IMR-90 (cell line): Measurements from ENCODE around the gene SDHB. TPM values are rescaled to one million over a fixed set of nuclear protein-coding genes. Genes with fewer than 3 reads are reported as not detected.
A peak's percentile ranks its signal among the peaks of the same experiment; 100 is the strongest.

ENCODE experiments used
- ATAC-seq: fragments of 200-7000 bp; cut with Tn5 transposase; 2 replicates; pipeline ENCODE4 v1.9.1; 2020; ENCODE audit warnings: low read depth, mild to moderate bottlenecking, moderate library complexity
- BruUV-seq: library from RNA; stranded (reverse); fragments of 400-500 nt; replicated peaks from 2 replicates; lab custom pipeline; 2021; lab: Mats Ljungman, UMichigan
- CTCF ChIA-PET: fragments of 300-600 bp; formaldehyde crosslinking; extraction: SDS; loops from one replicate; lab custom pipeline; 2021; ENCODE audit warnings: antibody characterized with exemption; lab: Yijun Ruan, JAX
- POLR2A ChIA-PET: fragments of 300-600 bp; sonication (Branson Sonifier 250); formaldehyde crosslinking; loops from one replicate; lab custom pipeline; 2022; ENCODE audit warnings: antibody characterized with exemption; ENCODE audit not compliant: unreplicated experiment; lab: Charles Lee
- DNase-seq: peaks from one replicate; pipeline ENCODE4 v3.0.0; 2013
- H2AFZ ChIP-seq: replicated peaks from 2 replicates; pipeline ENCODE3; 2013; ENCODE audit warnings: low read length, mild to moderate bottlenecking; ENCODE audit not compliant: poor library complexity
- H2AK5ac ChIP-seq: 2 replicates; pipeline ENCODE4 v1.6.1; 2013; ENCODE audit warnings: low read depth, low read length, inconsistent platforms
- H2AK9ac ChIP-seq: replicated peaks from 2 replicates; pipeline ENCODE3; 2013; ENCODE audit warnings: mild to moderate bottlenecking, low read depth, low read length, moderate library complexity; ENCODE audit not compliant: poor library complexity
- H2BK120ac ChIP-seq: 2 replicates; pipeline ENCODE4 v1.6.1; 2013; ENCODE audit warnings: low read depth, low read length, inconsistent platforms
- H2BK15ac ChIP-seq: 3 replicates; pipeline ENCODE4 v1.6.1; 2013; ENCODE audit warnings: low read depth, low read length, inconsistent platforms
- H2BK20ac ChIP-seq: 2 replicates; pipeline ENCODE4 v1.6.1; 2013; ENCODE audit warnings: low read depth, mild to moderate bottlenecking, inconsistent platforms, low read length, moderate library complexity
- H2BK5ac ChIP-seq: 2 replicates; pipeline ENCODE4 v1.6.1; 2013; ENCODE audit warnings: mild to moderate bottlenecking, low read depth, low read length, inconsistent platforms; ENCODE audit not compliant: poor library complexity, severe bottlenecking
- H3K14ac ChIP-seq: replicated peaks from 2 replicates; pipeline ENCODE4 v1.6.1; 2013; ENCODE audit warnings: low read depth, low read length, inconsistent platforms
- H3K18ac ChIP-seq: 2 replicates; pipeline ENCODE4 v1.6.1; 2013; ENCODE audit warnings: low read depth, low read length, control low read depth
- H3K23ac ChIP-seq: 2 replicates; pipeline ENCODE4 v1.6.1; 2013; ENCODE audit warnings: low read depth, low read length, inconsistent platforms
- H3K27ac ChIP-seq: 2 replicates; pipeline ENCODE4 v1.5.1; 2013; ENCODE audit warnings: mild to moderate bottlenecking, control low read depth, low read length; ENCODE audit not compliant: insufficient read depth
- H3K27me3 ChIP-seq: 2 replicates; pipeline ENCODE4 v1.6.1; 2013; ENCODE audit warnings: low read length; ENCODE audit not compliant: control insufficient read depth, insufficient read depth
- H3K36me3 ChIP-seq: 2 replicates; pipeline ENCODE4 v1.6.1; 2013; ENCODE audit warnings: low read length, mixed read lengths; ENCODE audit not compliant: control insufficient read depth, insufficient read depth
- H3K4ac ChIP-seq: 2 replicates; pipeline ENCODE4 v1.6.1; 2013; ENCODE audit warnings: low read depth, low read length, inconsistent platforms
- H3K4me1 ChIP-seq: 2 replicates; pipeline ENCODE4 v1.6.1; 2013; ENCODE audit warnings: low read length, mixed read lengths; ENCODE audit not compliant: control insufficient read depth, insufficient read depth
- H3K4me2 ChIP-seq: 2 replicates; pipeline ENCODE4 v1.6.1; 2013; ENCODE audit warnings: low read depth, mild to moderate bottlenecking, control low read depth, low read length, moderate library complexity
- H3K4me3 ChIP-seq: 2 replicates; pipeline ENCODE4 v1.5.1; 2013; ENCODE audit warnings: low read depth, mild to moderate bottlenecking, control low read depth, low read length, moderate library complexity; ENCODE audit not compliant: insufficient read depth
- H3K56ac ChIP-seq: 2 replicates; pipeline ENCODE4 v1.6.1; 2013; ENCODE audit warnings: low read length, inconsistent platforms; ENCODE audit not compliant: insufficient read depth; ENCODE audit errors: extremely low read depth
- H3K79me1 ChIP-seq, 2 experiments: 2 replicates each; pipeline ENCODE4 v1.6.1; 2013; ENCODE audit warnings: low read length in 2 of 2, inconsistent platforms in 1 of 2, low read depth in 1 of 2
- H3K9ac ChIP-seq: 2 replicates; pipeline ENCODE4 v1.6.1; 2013; ENCODE audit warnings: low read depth, low read length, control low read depth
- H3K9me1 ChIP-seq: 2 replicates; pipeline ENCODE4 v1.6.1; 2013; ENCODE audit warnings: low read length, inconsistent platforms; ENCODE audit not compliant: insufficient read depth
- H3K9me3 ChIP-seq: 2 replicates; pipeline ENCODE4 v1.6.1; 2013; ENCODE audit warnings: low read length; ENCODE audit not compliant: control insufficient read depth, insufficient read depth
- H4K20me1 ChIP-seq: 2 replicates; pipeline ENCODE4 v1.6.1; 2013; ENCODE audit warnings: low read length, inconsistent platforms; ENCODE audit not compliant: insufficient read depth
- H4K5ac ChIP-seq: 2 replicates; pipeline ENCODE4 v1.6.1; 2013; ENCODE audit warnings: mild to moderate bottlenecking, low read depth, low read length, control low read depth
- H4K8ac ChIP-seq, 2 experiments: 2 replicates each; pipeline ENCODE4 v1.6.1; 2013; ENCODE audit warnings: low read depth in 2 of 2, low read length in 2 of 2, control low read depth in 1 of 2, inconsistent platforms in 1 of 2
- H4K91ac ChIP-seq: 2 replicates; pipeline ENCODE4 v1.6.1; 2013; ENCODE audit warnings: low read depth, low read length, inconsistent platforms; ENCODE audit not compliant: insufficient read depth
- CEBPB ChIP-seq: IDR thresholded peaks from 2 replicates; pipeline ENCODE4 v1.6.1; 2012; ENCODE audit warnings: low read depth, low read length, improper control_type of control experiment
- MAZ ChIP-seq: IDR thresholded peaks from 2 replicates; pipeline ENCODE4 v1.6.1; 2012; ENCODE audit warnings: low read depth, mild to moderate bottlenecking, low read length, improper control_type of control experiment, moderate library complexity, borderline replicate concordance
- RAD21 ChIP-seq: IDR thresholded peaks from 2 replicates; pipeline ENCODE4 v1.6.1; 2012; ENCODE audit warnings: low read length, improper control_type of control experiment
- RFX5 ChIP-seq: IDR thresholded peaks from 2 replicates; pipeline ENCODE4 v1.8.0; 2012; ENCODE audit warnings: low read depth, mild to moderate bottlenecking, low read length, moderate library complexity
- WGBS, 2 experiments: methylation state at CpG; one replicate each; pipeline versions ENCODE4 v1.1.5 to v1.1.7; 2013; ENCODE audit warnings: missing lambda C conversion rate in 2 of 2; ENCODE audit not compliant: insufficient read length in 1 of 2; ENCODE audit errors: extremely low coverage in 2 of 2; 5-methylcytosine and 5-hydroxymethylcytosine counted together
- dilution Hi-C: fragments of 300-500 bp; cut with HindIII; formaldehyde crosslinking; loops from one replicate; pipeline ENCODE4 v1.14.3; 2018; ENCODE audit warnings: low sequenced_read_pairs; ENCODE audit not compliant: unreplicated experiment
- in situ Hi-C: fragments of 300-500 bp; cut with MboI; formaldehyde crosslinking; loops from 3 replicates; pipeline ENCODE4 v1.14.3; 2019; ENCODE audit warnings: low sequenced_read_pairs, inconsistent platforms, mixed read lengths
- intact Hi-C: fragments of 100-400 bp; cut with micrococcal nuclease; formaldehyde crosslinking; loops from 2 replicates; pipeline ENCODE4 v1.10.0; 2022
- polyA plus RNA-seq, 3 experiments: library from polyadenylated mRNA; depleted of rRNA; stranded (reverse); fragments of >200 nt; gene quantifications; 2 replicates each; pipeline ENCODE4 v1.2.3, GENCODE V29; 2012; ENCODE audit warnings: low replicate concordance in 1 of 3
- total RNA-seq: library from RNA; depleted of rRNA; stranded (reverse); fragments of >200 nt; gene quantifications from 2 replicates; pipeline ENCODE4 v1.2.3, GENCODE V29; 2012
- TF ChIP-seq, protein P1 (sequence below): fragments of 150-350 bp; IDR thresholded peaks from 2 replicates; pipeline ENCODE4 v1.6.1; 2016; ENCODE audit warnings: low read depth, mild to moderate bottlenecking, low read length, moderate library complexity, borderline replicate concordance
- TF ChIP-seq, protein P2 (sequence below): fragments of 150-350 bp; IDR thresholded peaks from 2 replicates; pipeline ENCODE4 v1.6.1; 2017; ENCODE audit warnings: mild to moderate bottlenecking, antibody characterized with exemption, low read length, low read depth

Gene SDHB
- total and polyA plus RNA-seq, 2 of the 4 experiments (the other 2 are of a cell fraction): 122 to 206 TPM

DNA sequence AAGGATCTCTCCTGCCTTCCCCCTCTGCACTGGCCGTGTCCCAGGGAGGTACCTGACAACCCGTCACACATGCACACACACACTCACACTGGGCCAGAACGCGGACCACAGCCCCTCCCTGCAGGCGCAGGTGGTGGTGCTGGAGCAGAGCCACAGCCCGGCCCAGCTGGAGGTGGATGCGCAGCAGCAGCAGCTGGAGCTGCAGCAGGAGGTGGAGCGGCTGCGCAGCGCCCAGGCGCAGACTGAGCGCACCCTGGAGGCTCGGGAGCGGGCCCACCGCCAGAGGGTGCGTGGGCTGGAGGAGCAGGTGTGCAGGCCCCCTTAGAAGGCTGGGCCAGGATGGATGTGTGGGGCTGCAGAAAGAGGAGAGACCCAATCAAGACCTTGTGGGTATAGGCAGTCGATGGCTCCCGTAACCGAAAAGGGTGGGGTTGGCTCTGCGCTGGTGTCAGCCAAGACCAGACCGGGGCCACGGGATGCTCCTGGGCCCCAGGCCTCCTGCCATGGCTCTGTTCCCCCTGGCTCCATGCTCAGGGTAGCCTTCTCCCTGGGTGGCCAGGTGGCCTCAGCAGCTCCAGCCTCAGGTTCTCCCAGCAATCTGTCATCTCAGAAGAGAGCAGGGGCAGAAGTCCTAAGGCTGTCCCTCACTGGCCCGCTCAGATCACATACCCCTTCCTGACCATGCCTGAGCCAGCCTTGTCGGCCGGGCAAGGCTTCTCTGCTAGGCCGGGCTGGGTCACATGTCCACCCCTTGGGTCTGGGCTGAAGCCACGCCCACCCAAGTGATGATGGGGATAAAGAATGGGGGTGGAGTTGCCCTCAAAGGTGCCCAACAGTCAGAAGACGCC, 82.3 kb downstream of the SDHB start:
- no peak overlapping the region for H2BK15ac ChIP-seq
- no peak overlapping the region for H2BK5ac ChIP-seq
- peaks cover 7% of the 10 kb centered on the region for H3K4me1 ChIP-seq
- no peaks in the 10 kb centered on the region for H3K9me1 ChIP-seq
- DNase-seq (no peak), ATAC-seq (peak; percentile 60)
- intact Hi-C loops (no loop called here), dilution Hi-C loops (no loop called here), in situ Hi-C loops (no loop called here)
- H4K20me1 ChIP-seq: peaks cover 4% of the 10 kb centered on the region; the same call in 1 of the 2 replicates
- H2AFZ ChIP-seq: peak overlapping the region; percentile 48
- H3K14ac ChIP-seq: no peak overlapping the region
- H3K36me3 ChIP-seq: peaks cover 6% of the 10 kb centered on the region; the same call in 1 of the 2 replicates
- 83% methylated on average over 15 of the region's 28 CpGs; no CpG with 5 or more reads in 1 of the 2 experiments for WGBS, 2 experiments
- H4K8ac ChIP-seq: no peak overlapping the region
- no peak overlapping the region for H3K18ac ChIP-seq
- H2AK5ac ChIP-seq: no peak overlapping the region
- no peak overlapping the region for H3K27ac ChIP-seq
- ChIA-PET CTCF (no interaction called here), POLR2A (no interaction called here)
- H3K4me2 ChIP-seq: no peak overlapping the region
- no peak overlapping the region for H2BK120ac ChIP-seq
- no peaks in the 10 kb centered on the region for H3K9me3 ChIP-seq
- peak overlapping the region; percentile 28 for H2AK9ac ChIP-seq
- H3K27me3 ChIP-seq: no peaks in the 10 kb centered on the region
- H3K56ac ChIP-seq: no peak overlapping the region
- H3K9ac ChIP-seq: no peak overlapping the region
- TF ChIP-seq RFX5: no peak
- TF ChIP-seq RAD21: no peak
- no peak for TF ChIP-seq MAZ
- TF ChIP-seq CEBPB: no peak
- TF ChIP-seq, protein P1, sequence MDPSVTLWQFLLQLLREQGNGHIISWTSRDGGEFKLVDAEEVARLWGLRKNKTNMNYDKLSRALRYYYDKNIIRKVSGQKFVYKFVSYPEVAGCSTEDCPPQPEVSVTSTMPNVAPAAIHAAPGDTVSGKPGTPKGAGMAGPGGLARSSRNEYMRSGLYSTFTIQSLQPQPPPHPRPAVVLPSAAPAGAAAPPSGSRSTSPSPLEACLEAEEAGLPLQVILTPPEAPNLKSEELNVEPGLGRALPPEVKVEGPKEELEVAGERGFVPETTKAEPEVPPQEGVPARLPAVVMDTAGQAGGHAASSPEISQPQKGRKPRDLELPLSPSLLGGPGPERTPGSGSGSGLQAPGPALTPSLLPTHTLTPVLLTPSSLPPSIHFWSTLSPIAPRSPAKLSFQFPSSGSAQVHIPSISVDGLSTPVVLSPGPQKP: no peak
- TF ChIP-seq, protein P2, sequence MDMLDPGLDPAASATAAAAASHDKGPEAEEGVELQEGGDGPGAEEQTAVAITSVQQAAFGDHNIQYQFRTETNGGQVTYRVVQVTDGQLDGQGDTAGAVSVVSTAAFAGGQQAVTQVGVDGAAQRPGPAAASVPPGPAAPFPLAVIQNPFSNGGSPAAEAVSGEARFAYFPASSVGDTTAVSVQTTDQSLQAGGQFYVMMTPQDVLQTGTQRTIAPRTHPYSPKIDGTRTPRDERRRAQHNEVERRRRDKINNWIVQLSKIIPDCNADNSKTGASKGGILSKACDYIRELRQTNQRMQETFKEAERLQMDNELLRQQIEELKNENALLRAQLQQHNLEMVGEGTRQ: peak; percentile 74
- H3K4ac ChIP-seq: no peak overlapping the region
- no peak overlapping the region for H4K91ac ChIP-seq
- no peak overlapping the region for H2BK20ac ChIP-seq
- H4K5ac ChIP-seq: no peak overlapping the region
- no peak overlapping the region for H3K4me3 ChIP-seq
- BruUV-seq: no TSS peak
- no peaks in the 10 kb centered on the region for H3K79me1 ChIP-seq
- H3K23ac ChIP-seq: no peak overlapping the region
